Measurements from ENCODE around the gene PDCD4. TPM values are rescaled to one million over a fixed set of nuclear protein-coding genes. Genes with fewer than 3 reads are reported as not detected.

Gene PDCD4
- total RNA-seq, 4 donors from 2014 or later = 98.3 to 724 (median 511) TPM

GRCh38 chr10:110885932-110886674 lies 14.4 kb downstream of the PDCD4 start:
- Histone ChIP-seq H3K36me3 (peaks cover 0 to 79% (median 30%) of the 10 kb centered on the region in 4 donors), H3K4me1 (peaks cover 0 to 56% (median 24%) of the 10 kb centered on the region in 4 donors), H3K27ac (peak overlapping the region; percentile 6 to 49 (median 26)), H3K27me3 (no peaks in the 10 kb centered on the region), H3K9me3 (no peaks in the 10 kb centered on the region), H3K4me3 (no peak overlapping the region)
- intact Hi-C loops (cut with DNase I; ENCODE audit: low total_unique reads) = no loop called here
- in situ Hi-C loops (cut with MboI; ENCODE audit: low pct_ligation_motif_present in 1 of 4, low pct_unique_long_range_greater_than_20kb in 1 of 4, low sequenced_read_pairs in 3 of 4) = loop anchor here in 3 of 4 donors (5.0 to 25.0 kb wide), 6 partner anchors 81 to 574 kb away; partner anchors contain the start of gene SMNDC1 (in 1 of the 3)
- WGBS, 2 donors (ENCODE audit: low coverage in 1 of 2) = 48% methylated on average over 5 of the region's 5 CpGs
- TF ChIP-seq EP300 (IDR thresholded peaks at IDR 0.05; ENCODE audit: low read depth) (no peak), POLR2AphosphoS5 (IDR thresholded peaks at IDR 0.05) (no peak), CTCF (IDR thresholded peaks at IDR 0.05) (no peak), POLR2A (IDR thresholded peaks at IDR 0.05) (no peak)
- no peak for DNase-seq

GRCh38 chr10:110887560-110887959 lies 15.8 kb downstream of the PDCD4 start:
- in situ Hi-C loops (cut with MboI; ENCODE audit: low pct_ligation_motif_present in 1 of 4, low pct_unique_long_range_greater_than_20kb in 1 of 4, low sequenced_read_pairs in 3 of 4) = loop anchor here in 3 of 4 donors (5.0 to 25.0 kb wide), 6 partner anchors 83 to 575 kb away; partner anchors contain the start of gene SMNDC1 (in 1 of the 3)
- Histone ChIP-seq H3K27me3 (no peaks in the 10 kb centered on the region), H3K9me3 (no peaks in the 10 kb centered on the region), H3K4me1 (peaks cover 0 to 47% (median 21%) of the 10 kb centered on the region in 4 donors), H3K36me3 (peaks cover 0 to 76% (median 28%) of the 10 kb centered on the region in 4 donors), H3K27ac (no peak overlapping the region), H3K4me3 (no peak overlapping the region)
- intact Hi-C loops (cut with DNase I; ENCODE audit: low total_unique reads) = no loop called here
- no peak for TF ChIP-seq EP300 (IDR thresholded peaks at IDR 0.05; ENCODE audit: low read depth)
- no peak for TF ChIP-seq CTCF (IDR thresholded peaks at IDR 0.05)
- no peak for TF ChIP-seq POLR2AphosphoS5 (IDR thresholded peaks at IDR 0.05)
- TF ChIP-seq POLR2A (IDR thresholded peaks at IDR 0.05) = no peak
- 81 to 96% methylated on average over 1 of the region's 1 CpG for WGBS, 2 donors (ENCODE audit: low coverage in 1 of 2)
- DNase-seq = no peak

- Histone ChIP-seq H3K36me3 (peaks cover 0 to 74% (median 34%) of the 10 kb centered on the region in 4 donors), H3K4me3 (no peak overlapping the region), H3K4me1 (peaks cover 4 to 55% (median 14%) of the 10 kb centered on the region in 4 donors), H3K27ac (peak overlapping the region in 1 of 4 donors; percentile 21), H3K27me3 (no peaks in the 10 kb centered on the region), H3K9me3 (no peaks in the 10 kb centered on the region)
- TF ChIP-seq CTCF (IDR thresholded peaks at IDR 0.05) (no peak), POLR2AphosphoS5 (IDR thresholded peaks at IDR 0.05) (no peak), POLR2A (IDR thresholded peaks at IDR 0.05) (no peak), EP300 (IDR thresholded peaks at IDR 0.05; ENCODE audit: low read depth) (no peak)
- intact Hi-C loops (cut with DNase I; ENCODE audit: low total_unique reads) = loop anchor here (5.0 kb wide), 1 partner anchor 145 kb away; no protein-coding TSS in a partner anchor
- no peak for DNase-seq
- in situ Hi-C loops (cut with MboI; ENCODE audit: low pct_ligation_motif_present in 1 of 4, low pct_unique_long_range_greater_than_20kb in 1 of 4, low sequenced_read_pairs in 3 of 4) = loop anchor here in 3 of 4 donors (10.0 to 25.0 kb wide), 4 partner anchors 88 to 580 kb away; partner anchors contain the start of gene SMNDC1 (in 1 of the 3)
- WGBS, 2 donors (ENCODE audit: low coverage in 1 of 2) = 74 to 81% methylated on average over 3 of the region's 3 CpGs
Measured at GRCh38 chr10:110892602-110893288, 21.0 kb downstream of the PDCD4 start.

All from transverse colon (tissue), 4 donors.